DMS153 (cell line): ENCODE data around the gene KIF25.

ENCODE experiments used
- DNase-seq: peaks from one replicate; lab custom pipeline; 2025; lab: John Stamatoyannopoulos, UW

KIF25 gene

GRCh38 chr6:168050881-168051586, 53.6 kb downstream of the KIF25 start:
- DNase-seq, result no peak

- no peak for DNase-seq
Observed at GRCh38 chr6:168051648-168052047, 54.2 kb downstream of the KIF25 start.

GRCh38 chr6:168052291-168052891, 54.9 kb downstream of the KIF25 start:
- peak; percentile 72 for DNase-seq

GRCh38 chr6:168053086-168053956, 55.9 kb downstream of the KIF25 start:
- DNase-seq, result no peak

GRCh38 chr6:168053957-168054471, 56.5 kb downstream of the KIF25 start:
- no peak for DNase-seq

GRCh38 chr6:168054765-168055560, 57.5 kb downstream of the KIF25 start:
- no peak for DNase-seq

GRCh38 chr6:168055696-168056489, 58.4 kb downstream of the KIF25 start:
- no peak for DNase-seq

- no peak for DNase-seq
Observed at GRCh38 chr6:168056892-168057527, 59.5 kb downstream of the KIF25 start.

GRCh38 chr6:168057836-168058235, 60.4 kb downstream of the KIF25 start:
- DNase-seq, result no peak

GRCh38 chr6:168058691-168059551, 61.5 kb downstream of the KIF25 start:
- DNase-seq, result no peak

- peak; percentile 75 for DNase-seq
Observed at GRCh38 chr6:168060521-168060931, 63.1 kb downstream of the KIF25 start.

- DNase-seq, result peak; percentile 91
Observed at GRCh38 chr6:168061269-168062210, 64.1 kb downstream of the KIF25 start.

- DNase-seq, result no peak
Observed at GRCh38 chr6:168062346-168063289, 65.1 kb downstream of the KIF25 start.

- no peak for DNase-seq
Observed at GRCh38 chr6:168063431-168063830, 66.0 kb downstream of the KIF25 start.

- DNase-seq, result no peak
Observed at GRCh38 chr6:168064226-168064807, 66.8 kb downstream of the KIF25 start.

- no peak for DNase-seq
Observed at GRCh38 chr6:168067081-168067759, 69.7 kb downstream of the KIF25 start.
